ENCODE results near the gene ERI3. TPM values are rescaled to one million over a fixed set of nuclear protein-coding genes. Genes with fewer than 3 reads are reported as not detected.

Gene ERI3
- 10 to 100 TPM; 28.8 to 63.2 (median 45.0) TPM for total RNA-seq

GRCh38 chr1:44354840-44355581, at the start of gene ERI3:
TSS of gene ERI3 (minus strand) at chr1:44355257. CDS start at chr1:44355026, 231 bp downstream.
- Histone ChIP-seq H3K27ac (peak within 1 kb of the TSS in 2 of 3 donors; percentile 26 to 74), H3K36me3 (no peaks in the 10 kb centered on the region), H3K9me3 (no peaks in the 10 kb centered on the region), H3K27me3 (no peaks in the 10 kb centered on the region), H3K4me1 (peaks cover 10% of the 10 kb centered on the region in 2 donors), H3K4me3 (replicated peaks in 1 of 3) (peak within 1 kb of the TSS; percentile 43 to 97 (median 75))
- intact Hi-C loops (cut with DNase I), result no loop called here
- WGBS, 2 donors, result 1% methylated on average over 16 to 38 of the region's 65 CpGs
- TF ChIP-seq CTCF (IDR thresholded peaks at IDR 0.05), result no peak
- TF ChIP-seq POLR2A (IDR thresholded peaks at IDR 0.05), result peak in 1 of 2 donors; percentile 77
- peak; percentile 98 to 99 for DNase-seq

- H3K27me3 ChIP-seq, result peaks cover 18% of the 10 kb centered on the region
- no peaks in the 10 kb centered on the region for H3K9me3 ChIP-seq
- no peak for DNase-seq
- intact Hi-C loops (cut with DNase I), result no loop called here
- H3K36me3 ChIP-seq, result no peaks in the 10 kb centered on the region
- no peak overlapping the region for H3K27ac ChIP-seq
- WGBS, 2 donors, result 83 to 88% methylated on average over 12 of the region's 12 CpGs
- TF ChIP-seq POLR2A (IDR thresholded peaks at IDR 0.05), result no peak
- TF ChIP-seq CTCF (IDR thresholded peaks at IDR 0.05), result no peak
- no peak overlapping the region for H3K4me3 ChIP-seq (replicated peaks in 1 of 3)
- peaks cover 18 to 20% of the 10 kb centered on the region in 2 donors for H3K4me1 ChIP-seq
These were observed 46.5 kb upstream of the ERI3 start for GRCh38 chr1:44401256-44402228.

- H3K4me1 ChIP-seq, result no peaks in the 10 kb centered on the region
- H3K27me3 ChIP-seq, result no peaks in the 10 kb centered on the region
- H3K27ac ChIP-seq, result no peak overlapping the region
- intact Hi-C loops (cut with DNase I), result no loop called here
- DNase-seq, result no peak
- 47 to 72% methylated on average over 1 of the region's 1 CpG for WGBS, 2 donors
- no peak overlapping the region for H3K4me3 ChIP-seq (replicated peaks in 1 of 3)
- no peaks in the 10 kb centered on the region for H3K36me3 ChIP-seq
- TF ChIP-seq CTCF (IDR thresholded peaks at IDR 0.05) (no peak), POLR2A (IDR thresholded peaks at IDR 0.05) (no peak)
- H3K9me3 ChIP-seq, result no peaks in the 10 kb centered on the region
These were observed 35.2 kb upstream of the ERI3 start for GRCh38 chr1:44390277-44390676.

GRCh38 chr1:44389437-44389836, 34.4 kb upstream of the ERI3 start:
- no peak overlapping the region for H3K4me3 ChIP-seq (replicated peaks in 1 of 3)
- no peaks in the 10 kb centered on the region for H3K9me3 ChIP-seq
- H3K36me3 ChIP-seq, result no peaks in the 10 kb centered on the region
- 82 to 95% methylated on average over 1 of the region's 1 CpG for WGBS, 2 donors
- H3K4me1 ChIP-seq, result no peaks in the 10 kb centered on the region
- intact Hi-C loops (cut with DNase I), result no loop called here
- DNase-seq, result no peak
- H3K27ac ChIP-seq, result no peak overlapping the region
- TF ChIP-seq POLR2A (IDR thresholded peaks at IDR 0.05) (no peak), CTCF (IDR thresholded peaks at IDR 0.05) (no peak)
- H3K27me3 ChIP-seq, result no peaks in the 10 kb centered on the region

Measured in thyroid gland (tissue), 4 donors.